Natural killer cell treated with Interleukin-12 subunit alpha and Interleukin-12 subunit beta and Interleukin-15 and Interleukin-18, amount 100 ng/mL, for 72 hours (primary cell): ENCODE measurements around the gene MAP1B. TPM values are rescaled to one million over a fixed set of nuclear protein-coding genes. Genes with fewer than 3 reads are reported as not detected.

Experiments used
- ATAC-seq, 2 donors: fragments of 150-1000 bp; cut with Tn5 transposase in 1 of 2; sonication (Bioruptor Pico), chemical (Tn5 transposase) in 1 of 2; 2 replicates each; pipeline ENCODE4 v1.10.0; 2021
- DNase-seq: peaks from one replicate; pipeline ENCODE4 v3.0.0; 2022; ENCODE audit warnings: low spot score
- H3K27ac Mint-ChIP-seq, 2 donors: 1 replicate in 1 of 2; 2 replicates in 1 of 2; pipeline ENCODE4 v1.8.0; 2022; ENCODE audit warnings: mixed read lengths in 2 of 2, mild to moderate bottlenecking in 1 of 2, moderate library complexity in 1 of 2
- H3K27me3 Mint-ChIP-seq, 2 donors: 1 replicate in 1 of 2; 2 replicates in 1 of 2; pipeline ENCODE4 v1.8.0; 2022; ENCODE audit warnings: mixed read lengths in 2 of 2
- H3K36me3 Mint-ChIP-seq: one replicate; pipeline ENCODE4 v1.8.0; 2022; ENCODE audit warnings: mixed read lengths
- H3K4me1 Mint-ChIP-seq, 2 donors: 1 replicate in 1 of 2; 2 replicates in 1 of 2; pipeline ENCODE4 v1.8.0; 2022; ENCODE audit warnings: low read depth in 2 of 2, mixed read lengths in 2 of 2, mild to moderate bottlenecking in 1 of 2
- H3K4me3 Mint-ChIP-seq: one replicate; pipeline ENCODE4 v1.8.0; 2022; ENCODE audit warnings: mixed read lengths
- H3K9me3 Mint-ChIP-seq: 2 replicates; pipeline ENCODE4 v1.8.0; 2022; ENCODE audit warnings: mixed read lengths
- total RNA-seq, 2 donors: library from RNA; stranded (reverse); gene quantifications; one replicate each; pipeline ENCODE4 v1.2.3, GENCODE V29; 2022

MAP1B gene
- total RNA-seq, 2 donors from 2014 or later, result 0.06 to 0.14 TPM

DNA sequence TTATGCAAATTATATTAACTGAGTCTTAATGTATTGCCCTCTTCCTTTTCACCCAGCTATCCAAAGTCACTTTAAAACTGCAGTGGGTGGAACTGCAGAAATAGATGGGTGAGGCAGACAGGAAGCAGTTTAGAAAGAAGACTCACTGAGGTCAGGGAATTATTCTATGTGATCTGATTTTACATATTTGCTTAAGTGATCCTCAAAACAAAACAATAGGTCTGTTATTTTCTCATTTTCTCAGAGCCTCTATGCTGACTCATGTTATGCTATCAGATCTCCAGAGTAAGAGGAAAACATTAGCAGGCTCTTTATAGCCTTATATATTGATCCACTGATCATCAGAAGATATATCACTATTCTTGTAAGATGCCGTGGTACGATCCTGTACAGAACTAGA lies 149.3 kb downstream of the MAP1B start:
- no peaks in the 10 kb centered on the region for H3K9me3 Mint-ChIP-seq
- no peak for ATAC-seq

More for the DNA sequence above, 149.3 kb downstream of the MAP1B start:
- H3K27me3 Mint-ChIP-seq, result no peaks in the 10 kb centered on the region
- peaks cover 9 to 10% of the 10 kb centered on the region in 2 donors for H3K4me1 Mint-ChIP-seq
- H3K4me3 Mint-ChIP-seq, result no peak overlapping the region
- no peak for DNase-seq
- H3K36me3 Mint-ChIP-seq, result peaks cover 5% of the 10 kb centered on the region
- no peak overlapping the region for H3K27ac Mint-ChIP-seq

Other genes with a start within 250 kb of the MAP1B start
- 10 to 100 TPM; 43.1 to 61.0 TPM for gene MRPS27, start 212.8 kb downstream of the MAP1B start, total RNA-seq
- 10 to 100 TPM in 1 of 2 donors, 1 to 10 TPM in 1; 8.0 to 11.3 TPM for gene PTCD2, start 212.9 kb downstream of the MAP1B start, total RNA-seq